ENCODE results near the gene POMT1.

DNA sequence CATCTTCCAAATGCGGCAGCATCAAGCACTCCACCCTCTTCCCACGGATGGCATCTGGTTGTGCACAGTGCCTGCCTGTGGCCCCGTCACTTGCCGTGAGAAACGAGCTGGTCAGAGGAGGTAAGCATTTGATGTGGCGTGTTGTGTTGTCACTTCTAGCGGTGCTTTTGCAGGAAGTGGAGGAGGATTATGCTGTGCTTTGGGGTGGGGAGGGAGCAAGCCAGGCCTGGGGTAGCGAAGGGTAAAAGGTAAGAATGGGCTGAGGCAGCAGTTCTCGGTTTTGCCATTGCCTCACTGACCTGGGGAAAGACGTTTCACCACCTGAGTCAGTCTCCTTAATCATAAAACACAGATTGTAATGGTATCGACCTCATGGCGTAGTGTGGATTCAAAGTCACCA, 2.3 kb upstream of the POMT1 start:
- TF ChIP-seq, protein P1, sequence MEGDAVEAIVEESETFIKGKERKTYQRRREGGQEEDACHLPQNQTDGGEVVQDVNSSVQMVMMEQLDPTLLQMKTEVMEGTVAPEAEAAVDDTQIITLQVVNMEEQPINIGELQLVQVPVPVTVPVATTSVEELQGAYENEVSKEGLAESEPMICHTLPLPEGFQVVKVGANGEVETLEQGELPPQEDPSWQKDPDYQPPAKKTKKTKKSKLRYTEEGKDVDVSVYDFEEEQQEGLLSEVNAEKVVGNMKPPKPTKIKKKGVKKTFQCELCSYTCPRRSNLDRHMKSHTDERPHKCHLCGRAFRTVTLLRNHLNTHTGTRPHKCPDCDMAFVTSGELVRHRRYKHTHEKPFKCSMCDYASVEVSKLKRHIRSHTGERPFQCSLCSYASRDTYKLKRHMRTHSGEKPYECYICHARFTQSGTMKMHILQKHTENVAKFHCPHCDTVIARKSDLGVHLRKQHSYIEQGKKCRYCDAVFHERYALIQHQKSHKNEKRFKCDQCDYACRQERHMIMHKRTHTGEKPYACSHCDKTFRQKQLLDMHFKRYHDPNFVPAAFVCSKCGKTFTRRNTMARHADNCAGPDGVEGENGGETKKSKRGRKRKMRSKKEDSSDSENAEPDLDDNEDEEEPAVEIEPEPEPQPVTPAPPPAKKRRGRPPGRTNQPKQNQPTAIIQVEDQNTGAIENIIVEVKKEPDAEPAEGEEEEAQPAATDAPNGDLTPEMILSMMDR (IDR thresholded peaks at IDR 0.05) = no peak
- no peak for TF ChIP-seq POLR2A (IDR thresholded peaks at IDR 0.05)
